Measurements from ENCODE around the gene ANKRD33B.
"Not testable (repeated sequence)": the region's sequence is repeated elsewhere in the genome, so short reads cannot be mapped to it uniquely, and the experiment has no call there.

Gene ANKRD33B
- 11.8 reads per million, percentile 35 among the genes with 10 or more reads in this experiment for total RNA-seq

- peak; percentile 67 for DNase-seq
Measured at GRCh38 chr5:10563945-10564837, at the start of gene ANKRD33B. TSS of gene ANKRD33B (plus strand) at chr5:10564070. CDS start at chr5:10564468, 398 bp downstream.

GRCh38 chr5:10514572-10514971 is 49.3 kb upstream of the ANKRD33B start:
- not testable (repeated sequence) for DNase-seq

GRCh38 chr5:10515492-10515891 is 48.4 kb upstream of the ANKRD33B start:
- DNase-seq, result no peak

- no peak for DNase-seq
Measured at GRCh38 chr5:10518347-10518746, 45.5 kb upstream of the ANKRD33B start.

DNA sequence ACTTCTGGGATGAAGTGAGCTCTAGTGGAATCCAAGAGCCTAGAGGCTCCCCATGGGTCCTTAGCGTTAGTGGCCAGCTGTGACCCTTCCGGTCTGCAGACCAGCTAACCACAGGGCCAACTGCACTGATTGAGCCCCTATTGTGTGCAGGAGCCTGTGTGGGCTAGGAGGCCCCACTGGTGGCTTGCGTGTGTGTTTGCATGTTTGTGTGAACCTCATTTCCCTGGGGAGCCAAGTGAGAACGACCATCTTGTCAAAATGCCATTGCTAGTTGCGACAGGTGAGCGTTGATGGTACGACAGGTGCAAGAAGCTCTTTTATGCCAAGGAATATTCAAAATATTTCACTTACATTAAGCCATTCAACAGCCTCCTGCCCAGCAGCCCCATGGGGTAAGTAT is 44.1 kb upstream of the ANKRD33B start:
- no peak for DNase-seq

- DNase-seq, result no peak
Measured at GRCh38 chr5:10520706-10521105, 43.2 kb upstream of the ANKRD33B start.

DNA sequence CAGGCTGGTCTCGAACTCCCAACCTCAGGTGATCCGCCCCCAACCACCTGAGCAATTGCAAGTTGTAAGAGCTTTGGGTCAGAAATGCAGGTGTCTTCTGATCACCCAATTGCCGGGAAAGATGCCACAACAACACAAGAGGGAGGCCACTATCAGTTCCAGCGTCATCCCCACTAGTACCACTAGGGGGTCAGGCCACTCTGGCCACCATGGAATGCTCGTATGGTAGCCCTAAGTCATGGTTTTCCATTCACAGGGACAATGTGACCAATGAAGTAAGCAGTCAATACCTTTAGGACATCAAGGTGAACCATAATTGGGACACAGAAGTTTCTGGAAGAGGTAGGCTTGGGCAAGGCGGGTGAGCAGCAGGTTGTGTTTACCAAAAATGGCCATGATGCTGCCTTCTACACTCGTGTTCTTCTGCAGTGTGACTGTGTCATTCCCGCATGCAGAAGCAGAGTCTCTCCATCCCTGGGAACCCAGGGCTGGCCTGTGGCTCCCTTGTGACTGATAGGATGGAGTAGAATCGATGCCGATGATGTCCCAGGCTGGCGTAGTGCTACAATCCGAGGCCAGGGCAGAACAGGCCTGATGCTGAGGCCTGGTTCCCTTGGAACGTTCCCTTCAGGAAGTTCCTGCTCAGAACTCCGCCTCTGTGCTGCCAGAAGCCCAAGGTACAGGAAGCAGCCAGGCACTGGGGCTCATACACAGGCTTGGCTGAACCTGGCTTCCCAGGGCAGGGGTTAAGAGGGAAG is 42.2 kb upstream of the ANKRD33B start:
- DNase-seq, result no peak

- no peak for DNase-seq
Measured at GRCh38 chr5:10522224-10522611, 41.7 kb upstream of the ANKRD33B start.

DNA sequence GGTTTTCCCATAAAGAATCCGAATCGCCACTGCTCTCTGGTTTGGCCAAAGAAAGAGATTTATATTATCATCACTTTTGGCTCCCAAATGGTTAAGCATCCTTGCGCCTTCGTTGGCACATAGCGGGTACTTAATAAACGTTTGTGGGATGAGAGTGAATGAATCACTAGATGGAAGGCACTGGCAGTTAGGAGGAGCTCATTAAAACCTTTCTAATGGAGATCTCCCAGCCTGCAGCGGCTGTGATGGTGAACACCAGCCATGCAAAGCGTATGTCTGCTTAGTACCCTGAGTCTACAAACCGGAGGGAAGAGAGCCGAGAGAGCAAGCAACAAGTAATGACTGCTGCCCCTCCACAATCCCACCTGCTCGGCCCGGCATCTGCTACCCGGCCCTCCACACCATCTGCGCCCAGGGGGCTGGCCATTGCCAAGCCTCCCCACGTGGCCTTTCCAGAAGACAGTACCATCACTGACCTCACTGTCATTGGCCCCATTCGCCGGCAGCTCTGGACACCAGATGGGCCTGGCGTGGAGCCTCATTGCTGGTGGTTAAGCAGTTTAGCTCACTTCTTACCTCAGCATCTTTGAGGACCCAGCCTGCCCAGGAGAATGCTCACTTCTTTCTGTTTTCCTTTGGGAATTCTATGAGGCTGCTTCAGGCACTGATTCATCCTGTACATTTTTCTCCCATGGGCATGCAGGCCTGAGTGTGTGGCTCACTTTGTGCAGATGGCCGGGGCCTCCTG is 39.3 kb upstream of the ANKRD33B start:
- no peak for DNase-seq

DNA sequence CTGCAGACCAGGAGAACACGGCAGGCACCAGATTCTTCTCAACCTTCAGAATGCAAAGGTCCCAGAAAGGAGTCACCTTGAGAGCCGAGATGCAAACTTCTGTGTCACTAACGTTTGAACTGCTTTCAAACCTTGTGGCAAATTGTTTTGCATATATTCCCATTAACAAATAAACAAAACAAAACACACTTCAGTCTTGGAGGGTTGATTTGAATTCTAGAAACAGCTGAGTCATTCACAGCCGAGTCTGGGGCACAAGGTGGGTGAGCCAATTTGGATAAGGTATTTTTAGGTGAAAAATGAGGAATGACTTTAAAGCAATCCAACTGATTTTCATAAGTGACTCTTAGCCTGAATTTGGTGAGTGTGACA is 38.8 kb upstream of the ANKRD33B start:
- no peak for DNase-seq

- no peak for DNase-seq
Measured at GRCh38 chr5:10527281-10527950, 36.5 kb upstream of the ANKRD33B start.

DNA sequence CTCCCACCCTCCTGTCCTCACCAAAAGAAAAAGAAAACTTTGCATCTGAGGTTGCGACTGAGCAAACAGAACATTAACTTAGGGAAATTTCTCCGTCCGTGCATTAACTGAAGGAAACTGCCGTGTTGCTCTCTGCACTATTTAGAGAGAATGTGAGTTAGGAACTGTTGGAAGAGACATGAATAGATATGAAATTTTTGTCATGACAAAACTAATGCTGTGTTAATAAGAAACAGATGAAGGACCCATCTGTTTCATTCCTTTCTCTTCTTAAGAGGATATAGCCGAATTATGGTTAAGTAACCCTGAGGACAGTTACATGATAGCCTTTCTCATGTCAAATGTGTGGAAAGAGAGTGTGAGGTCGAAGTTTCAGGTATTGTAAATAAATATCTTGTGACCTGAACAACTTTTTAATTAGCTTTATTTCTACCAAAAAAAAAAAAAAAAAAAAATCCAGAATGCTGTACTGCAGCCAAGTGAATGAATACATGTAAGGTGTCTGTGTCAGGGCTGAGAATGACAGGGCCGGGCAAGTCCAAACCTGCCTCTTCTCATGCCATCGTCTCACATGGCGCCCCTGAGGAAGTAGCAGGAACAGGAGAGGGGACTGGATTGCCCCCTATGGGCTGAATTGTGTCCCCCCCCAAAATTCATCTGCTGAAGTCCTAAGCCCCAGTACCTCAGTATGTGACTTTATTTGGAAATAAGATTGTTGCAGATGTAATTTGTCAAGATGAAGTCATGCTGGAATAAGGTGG is 35.6 kb upstream of the ANKRD33B start:
- no peak for DNase-seq

- no peak for DNase-seq
Measured at GRCh38 chr5:10528827-10529226, 35.0 kb upstream of the ANKRD33B start.

- no peak for DNase-seq
Measured at GRCh38 chr5:10530601-10531320, 33.1 kb upstream of the ANKRD33B start.

DNA sequence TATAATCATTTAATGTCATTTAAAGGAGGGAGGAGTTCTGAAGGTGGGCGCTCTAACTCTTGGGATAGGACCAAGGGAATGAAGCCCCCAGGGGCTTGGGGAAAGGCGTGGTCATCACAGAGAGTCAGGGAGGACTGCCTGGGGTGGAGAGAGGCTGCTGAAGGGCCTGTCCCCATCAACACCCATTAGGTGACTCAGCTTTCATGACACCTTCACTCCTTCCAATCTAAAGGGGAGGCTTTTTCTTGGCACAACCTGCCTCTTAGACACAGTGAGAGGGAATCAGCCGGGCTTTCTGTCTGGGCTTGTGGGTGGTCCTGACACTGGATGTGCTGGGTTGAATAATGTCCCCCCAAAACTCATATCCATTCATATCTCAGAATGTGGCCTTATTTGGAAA is 31.4 kb upstream of the ANKRD33B start:
- no peak for DNase-seq

- DNase-seq, result no peak
Measured at GRCh38 chr5:10533226-10533625, 30.6 kb upstream of the ANKRD33B start.

DNA sequence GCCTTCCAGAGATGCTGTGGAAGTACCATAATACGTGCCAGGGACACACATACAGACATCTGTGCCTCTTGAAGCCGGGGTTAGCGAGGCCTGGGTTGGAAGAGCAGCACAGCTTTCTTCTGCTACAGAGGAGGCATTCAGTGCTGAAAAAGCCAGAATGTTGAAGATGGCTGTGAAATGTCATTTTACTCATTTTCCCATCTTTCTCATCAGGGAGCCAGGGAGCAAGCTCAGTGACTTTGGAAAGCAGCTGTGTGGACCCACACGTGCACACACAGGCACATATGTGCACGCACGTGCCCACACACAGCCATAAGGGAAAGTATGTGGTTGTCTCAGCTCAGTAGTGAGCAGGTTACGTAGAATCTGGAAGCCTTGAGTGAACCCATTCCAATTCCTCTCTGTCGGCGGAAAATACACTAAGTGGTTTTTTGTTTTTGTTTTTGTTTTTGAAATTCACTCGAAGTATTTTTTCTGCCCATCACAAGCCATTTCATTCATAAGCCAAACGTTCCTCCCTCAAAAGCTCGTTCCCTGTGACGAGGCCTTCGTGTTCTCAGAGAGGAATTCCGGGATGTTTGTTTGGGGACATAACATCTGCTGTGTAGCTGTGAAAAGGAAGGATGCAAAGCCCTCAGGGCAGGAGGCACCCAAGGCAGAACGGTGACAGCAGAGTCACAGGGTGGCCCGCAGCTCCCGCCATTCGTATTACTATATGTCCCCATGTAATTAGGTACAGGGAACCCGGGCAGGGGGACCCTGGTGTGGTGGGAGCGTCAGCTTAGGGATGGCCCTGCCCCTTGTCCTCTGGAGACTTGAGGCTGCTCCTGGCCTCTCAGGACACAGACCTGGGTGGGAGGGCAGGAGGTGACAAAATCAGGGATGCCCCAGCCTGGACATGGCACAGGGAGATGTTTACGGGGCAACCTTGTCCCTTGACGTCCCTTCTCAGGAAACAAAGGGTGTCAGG is 29.0 kb upstream of the ANKRD33B start:
- no peak for DNase-seq

DNA sequence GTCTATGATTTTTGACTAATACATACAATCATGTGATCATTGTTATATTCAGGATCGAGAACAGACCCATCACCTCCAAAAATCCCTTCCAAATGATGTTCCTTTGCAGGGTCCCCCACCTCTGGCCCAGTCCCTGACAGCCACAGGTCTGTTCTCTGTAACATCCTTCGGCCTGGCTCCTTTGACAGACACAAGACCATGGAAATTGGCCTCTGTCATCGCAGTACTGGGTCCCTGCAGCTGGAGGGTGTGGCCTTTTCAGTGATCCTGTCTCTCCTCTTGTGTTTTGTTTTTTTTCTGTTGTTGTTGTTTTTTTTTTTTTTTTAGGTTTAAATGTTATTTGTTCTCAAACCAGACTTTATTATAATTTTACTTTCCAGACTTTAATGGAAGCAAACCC is 27.4 kb upstream of the ANKRD33B start:
- DNase-seq, result no peak

DNA sequence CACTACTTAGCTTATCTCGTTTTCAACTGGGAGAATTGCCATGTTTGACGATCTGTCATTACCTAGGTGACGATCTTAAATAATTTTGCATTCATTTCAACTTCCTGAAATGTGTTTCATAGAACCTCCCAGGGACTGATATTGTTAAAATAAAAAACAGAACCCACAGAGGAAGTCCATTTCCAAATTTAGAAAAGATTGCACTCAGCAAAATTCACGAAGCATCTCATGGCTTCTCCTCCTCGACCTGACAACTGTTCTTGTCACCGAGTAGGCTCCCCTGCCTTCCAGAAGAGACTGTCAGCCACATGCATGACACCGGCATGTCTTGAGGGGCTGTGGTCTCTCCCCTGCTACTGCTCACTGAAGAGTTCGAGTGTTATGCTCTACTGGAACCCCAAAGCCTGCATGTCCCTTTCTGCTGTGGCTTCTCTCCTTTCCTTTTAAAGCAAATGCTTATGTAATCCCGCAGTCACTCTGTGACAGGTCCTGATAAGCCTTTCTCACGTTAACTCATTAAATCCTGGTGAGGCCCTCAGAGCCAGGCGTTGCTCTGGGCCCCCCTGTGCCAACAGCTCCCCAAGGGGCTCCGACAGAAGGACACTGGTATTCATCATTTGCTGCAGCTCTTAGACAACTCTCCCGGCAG is 26.8 kb upstream of the ANKRD33B start:
- no peak for DNase-seq

Data from effector CD4-positive, alpha-beta T cell (primary cell).